HG03103 (cell line): ENCODE data around the gene VSTM2L.

Source experiments
- ATAC-seq: cut with Tn5 transposase; IDR thresholded peaks from one replicate; pipeline ENCODE4 v1.9.1; 2021; ENCODE audit warnings: low read depth; ENCODE audit not compliant: unreplicated experiment

Gene VSTM2L

DNA sequence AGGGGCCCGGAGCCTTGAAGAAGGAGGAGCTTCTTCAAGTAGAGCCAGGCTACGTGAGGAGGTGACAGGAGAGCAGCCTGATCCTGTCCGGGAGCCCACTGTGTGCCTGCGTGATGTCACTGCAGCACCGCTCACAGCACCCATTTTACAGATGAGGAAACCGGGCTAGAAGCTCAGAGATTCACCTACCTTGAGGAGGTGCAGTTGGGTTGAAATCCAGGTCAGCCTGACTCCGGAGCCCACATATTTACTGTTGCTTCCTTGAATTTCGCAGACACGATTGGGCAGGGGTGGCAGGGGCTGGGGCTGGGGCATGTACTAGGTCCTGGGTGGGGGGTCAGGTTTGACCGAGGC, 12.5 kb downstream of the VSTM2L start:
- ATAC-seq, result no peak

DNA sequence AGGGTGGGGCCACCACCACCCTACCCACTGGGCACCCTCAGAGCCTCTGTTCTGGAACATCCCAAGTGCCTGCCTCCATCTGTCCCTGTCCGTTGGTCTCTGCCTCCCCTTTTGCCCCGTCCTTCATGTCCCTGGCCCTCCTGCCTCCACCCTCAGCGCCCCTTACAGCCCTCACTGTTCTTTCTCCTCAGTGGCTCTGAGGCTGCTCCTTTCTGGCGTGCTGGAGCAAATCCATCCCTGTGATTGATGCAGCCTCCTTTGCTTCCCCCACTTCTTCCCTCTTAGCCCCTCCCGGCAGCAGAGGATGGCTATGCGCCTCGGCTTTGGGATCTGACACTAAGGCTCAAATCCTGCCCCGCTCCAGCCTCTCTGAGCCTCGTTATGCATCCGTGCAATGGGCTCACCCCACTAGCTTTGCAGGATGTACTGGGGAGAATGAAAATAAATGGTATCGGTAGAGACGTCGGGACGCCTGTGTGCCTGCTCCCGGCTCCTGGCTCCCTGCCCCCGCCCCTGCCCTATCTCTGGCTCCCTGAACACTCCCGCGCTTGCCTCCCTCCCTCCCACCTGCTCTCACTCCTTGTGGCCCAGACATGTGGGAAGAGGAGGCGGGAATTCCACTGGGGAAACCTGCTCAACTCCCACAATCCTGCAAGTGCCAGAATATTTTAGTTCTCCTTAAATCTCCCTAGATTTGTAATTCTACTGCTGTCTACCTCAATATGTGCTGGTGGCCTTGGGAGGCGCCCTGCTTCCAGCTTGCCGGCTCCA, 13.1 kb downstream of the VSTM2L start:
- ATAC-seq, result no peak

DNA sequence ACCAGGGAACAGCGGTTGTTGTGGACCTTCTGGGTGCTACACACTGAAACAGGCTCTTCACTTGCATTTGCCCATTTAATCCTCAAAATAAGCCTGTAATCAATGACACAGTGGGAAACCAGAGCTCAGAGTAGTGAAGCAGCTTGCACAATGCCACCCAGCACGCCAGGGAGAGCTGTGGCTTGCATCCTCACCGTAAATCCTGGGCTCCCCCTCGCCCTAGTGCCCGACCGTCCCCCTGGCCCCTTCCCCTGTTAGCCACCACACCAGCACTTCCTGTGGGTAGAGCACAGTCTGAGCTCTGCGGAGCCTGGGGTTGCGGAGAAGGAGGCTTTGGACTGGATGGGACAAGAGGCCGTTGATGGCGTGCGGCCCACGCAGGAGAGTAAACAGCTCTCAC, 14.5 kb downstream of the VSTM2L start:
- no peak for ATAC-seq

DNA sequence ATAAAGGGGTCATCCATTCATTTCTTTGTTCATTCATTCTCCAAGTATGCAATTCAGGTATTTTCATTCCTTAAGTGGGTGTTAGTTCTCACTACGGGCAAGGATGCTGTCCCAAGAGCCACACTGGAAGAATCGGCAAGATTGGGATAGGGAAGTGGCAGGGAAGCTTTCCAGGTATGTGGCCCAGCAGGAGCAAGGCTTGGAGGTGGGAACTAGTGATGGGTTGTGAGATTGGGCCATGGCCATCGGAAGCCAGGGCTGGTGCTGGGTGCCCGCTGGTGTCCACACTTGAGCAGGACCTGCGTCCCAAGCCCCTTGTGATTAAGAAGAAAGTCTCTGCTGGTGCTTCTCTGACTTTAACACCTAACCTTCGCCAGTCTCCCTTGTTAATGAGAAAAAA, 15.1 kb downstream of the VSTM2L start:
- ATAC-seq, result no peak

DNA sequence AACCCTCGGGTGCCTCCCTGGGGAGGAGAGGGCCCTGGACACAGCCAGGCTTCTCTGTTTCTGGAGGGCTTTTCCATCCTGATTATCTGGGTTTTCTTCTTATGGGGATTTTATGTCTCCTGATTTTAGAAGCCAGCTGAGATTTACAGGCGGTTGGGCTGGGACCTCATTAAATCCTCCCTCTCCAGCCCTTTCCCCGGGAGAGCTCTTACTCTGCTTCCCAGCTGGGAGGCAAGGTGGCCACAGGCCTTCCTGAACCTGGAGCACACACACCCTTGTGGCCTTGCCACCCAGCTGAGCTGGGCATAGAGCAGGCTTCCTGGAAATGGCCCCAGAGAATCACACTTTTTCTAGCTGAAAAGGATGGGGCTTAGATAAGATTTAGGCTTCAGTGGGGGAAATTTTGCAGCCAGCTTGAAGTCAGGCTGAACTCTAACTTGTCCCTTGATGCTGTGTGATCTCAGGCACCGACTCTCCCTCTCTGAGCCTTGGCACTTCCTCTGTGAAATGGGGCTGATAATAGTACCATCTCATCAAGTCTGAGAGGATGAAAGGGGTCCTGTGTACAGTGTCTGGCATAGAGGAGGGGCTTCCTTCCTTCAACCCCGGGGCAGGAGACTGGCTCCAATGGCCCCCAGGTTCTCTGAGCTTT, 16.6 kb downstream of the VSTM2L start:
- no peak for ATAC-seq

DNA sequence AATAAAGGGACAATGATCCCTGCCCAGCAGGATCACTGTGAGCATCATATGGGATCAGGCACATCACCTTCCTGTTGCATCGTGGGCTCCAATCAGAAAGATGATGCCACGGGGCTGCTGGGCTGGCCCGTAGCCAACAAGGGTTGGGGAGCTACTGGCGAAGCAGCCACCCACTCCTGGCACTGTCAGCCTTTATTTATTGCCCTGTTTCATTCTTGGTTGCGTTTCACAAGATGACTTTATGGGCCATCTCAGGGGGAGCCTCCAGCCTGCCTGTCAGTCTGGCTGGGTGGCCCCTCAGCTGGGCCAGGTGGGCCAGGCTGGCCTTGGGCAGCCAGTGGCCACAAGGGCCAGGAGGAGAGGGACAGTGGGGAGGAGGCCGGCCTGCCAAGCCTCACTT, 17.3 kb downstream of the VSTM2L start:
- ATAC-seq, result no peak

DNA sequence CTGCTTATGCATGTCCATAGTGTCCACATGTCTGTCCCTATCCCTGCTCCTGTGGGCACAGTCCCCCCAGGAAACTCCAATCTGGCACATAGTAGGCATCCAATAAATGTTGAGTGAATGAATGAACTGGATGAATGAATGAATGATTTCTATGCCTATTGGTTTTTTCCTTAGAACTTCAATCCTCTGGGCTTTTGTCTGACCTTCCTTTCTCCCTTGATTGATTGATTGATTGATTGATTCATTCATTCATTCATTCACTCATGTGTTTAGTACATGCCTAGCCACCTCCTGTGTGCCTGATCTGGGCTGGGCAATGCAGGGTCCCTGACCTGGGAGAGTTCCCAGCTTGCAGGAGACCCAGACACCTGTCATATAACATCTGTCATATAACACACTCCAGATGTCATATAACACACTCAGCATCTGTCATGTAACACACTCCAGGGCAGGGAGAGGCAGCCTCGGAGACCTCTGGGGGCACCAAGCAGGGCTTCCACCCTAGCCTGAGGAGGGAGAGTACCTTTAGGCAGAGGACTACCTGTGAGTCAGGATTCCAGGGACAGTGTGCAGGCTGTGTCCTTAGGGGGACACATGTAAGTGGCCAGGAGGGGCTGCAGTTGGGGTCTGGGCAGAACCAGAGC, 17.9 kb downstream of the VSTM2L start:
- no peak for ATAC-seq

DNA sequence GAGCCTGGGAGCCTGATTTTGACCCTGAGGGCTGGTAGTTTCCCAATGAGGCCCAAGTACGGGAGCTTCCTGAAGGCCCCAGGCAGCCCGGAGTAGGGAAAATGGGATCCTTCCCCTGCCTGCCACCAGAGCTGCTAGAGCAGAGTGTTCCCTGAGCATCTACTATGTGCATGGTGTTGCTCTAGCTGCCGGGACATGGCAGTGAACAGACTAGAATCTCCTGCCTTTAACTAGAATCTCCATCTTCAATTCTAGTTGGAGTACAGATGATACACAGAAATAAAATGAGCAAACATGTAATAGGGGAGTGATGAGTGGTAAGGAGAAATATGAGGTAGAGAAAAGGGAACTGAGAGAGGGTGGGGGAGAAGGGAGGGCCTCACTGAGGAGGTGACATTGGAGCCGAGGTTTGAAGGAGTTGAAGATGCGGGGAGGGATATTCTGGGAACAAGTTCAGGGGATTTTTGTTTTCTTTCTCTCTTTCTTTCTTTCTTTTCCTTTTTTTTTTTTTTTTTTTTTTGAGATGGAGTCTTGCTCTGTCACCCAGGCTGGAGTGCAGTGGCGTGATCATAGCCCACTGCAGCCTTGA, 18.5 kb downstream of the VSTM2L start:
- ATAC-seq, result peak; percentile 57

DNA sequence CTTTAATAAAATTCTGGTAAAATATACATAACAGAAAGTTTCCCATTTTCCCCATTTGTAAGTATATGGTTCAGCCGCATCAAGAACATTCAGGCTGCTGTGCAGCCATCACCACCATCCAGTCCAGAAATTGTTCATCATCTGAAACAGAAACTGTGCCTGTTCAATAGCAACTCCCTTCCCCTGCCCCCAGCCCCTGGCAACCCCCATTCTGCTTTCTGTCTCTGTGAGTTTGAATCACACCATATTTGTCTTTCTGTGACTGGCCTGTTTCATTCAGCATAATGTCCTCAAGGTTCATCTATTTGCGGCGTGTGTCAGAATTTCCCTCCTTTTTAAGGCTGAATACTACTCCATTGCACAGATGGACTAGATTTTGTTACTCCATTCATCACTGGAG, 19.1 kb downstream of the VSTM2L start:
- ATAC-seq, result no peak

DNA sequence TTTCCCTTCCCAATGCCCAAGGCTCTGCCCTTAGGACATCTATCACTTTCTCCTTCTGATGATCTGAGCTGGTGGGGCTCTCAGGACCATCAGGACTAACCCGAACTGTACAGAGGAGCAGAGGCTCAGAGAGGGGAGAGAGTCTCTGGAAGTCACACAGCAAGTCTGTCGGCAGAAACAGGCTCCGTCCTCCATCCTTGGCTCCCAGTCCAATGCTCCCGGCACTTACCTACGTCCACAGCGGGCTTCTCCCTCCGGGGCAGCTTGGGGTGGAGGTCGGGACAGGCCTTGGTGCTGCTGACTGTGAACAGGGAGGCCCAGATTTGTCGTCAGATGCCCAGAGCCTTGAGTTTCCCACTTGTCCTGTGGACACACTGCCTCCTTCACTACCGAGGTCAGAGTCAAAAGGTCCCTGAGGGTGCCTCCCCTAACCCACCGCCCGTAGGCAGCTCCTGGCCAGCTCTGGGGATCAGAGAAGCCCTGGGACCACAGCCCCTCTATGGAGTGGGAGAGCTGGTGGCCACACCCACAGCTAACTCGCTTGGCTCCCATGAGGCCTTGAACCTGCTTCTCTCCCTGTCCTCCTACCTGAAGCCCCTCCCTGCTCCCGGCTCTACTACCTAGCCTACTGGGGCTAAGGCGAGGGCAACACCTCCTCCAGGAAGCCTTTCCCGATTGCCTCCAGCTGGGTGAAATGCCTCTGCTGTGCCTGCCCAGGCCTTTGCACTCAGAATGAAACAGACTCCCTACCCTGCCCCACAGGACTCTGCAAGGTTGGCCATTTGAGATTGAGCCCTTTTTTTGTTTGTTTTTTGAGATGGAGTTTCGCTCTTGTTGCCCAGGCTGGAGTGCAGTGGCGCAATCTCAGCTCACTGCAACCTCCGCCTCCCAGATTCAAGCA, 22.6 kb downstream of the VSTM2L start:
- ATAC-seq, result no peak

DNA sequence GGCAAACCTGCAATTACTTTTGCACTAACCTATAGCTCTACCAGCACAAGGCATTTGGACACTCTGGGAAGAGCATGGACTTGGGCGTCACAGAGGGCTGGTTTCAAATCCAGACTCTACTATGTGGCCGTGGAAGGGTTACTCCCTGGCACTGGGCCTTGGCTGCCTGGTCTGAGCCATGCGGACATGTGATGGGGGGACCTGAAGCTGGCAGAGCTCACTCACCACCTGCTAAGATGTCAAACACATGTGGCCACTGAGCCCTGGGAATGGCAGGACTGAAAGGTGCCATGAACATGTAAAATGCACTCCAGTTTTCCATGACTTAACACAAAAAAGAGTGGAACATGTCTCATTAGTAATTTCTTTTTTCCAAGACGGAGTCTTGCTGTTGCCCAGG, 23.7 kb downstream of the VSTM2L start:
- ATAC-seq, result no peak

DNA sequence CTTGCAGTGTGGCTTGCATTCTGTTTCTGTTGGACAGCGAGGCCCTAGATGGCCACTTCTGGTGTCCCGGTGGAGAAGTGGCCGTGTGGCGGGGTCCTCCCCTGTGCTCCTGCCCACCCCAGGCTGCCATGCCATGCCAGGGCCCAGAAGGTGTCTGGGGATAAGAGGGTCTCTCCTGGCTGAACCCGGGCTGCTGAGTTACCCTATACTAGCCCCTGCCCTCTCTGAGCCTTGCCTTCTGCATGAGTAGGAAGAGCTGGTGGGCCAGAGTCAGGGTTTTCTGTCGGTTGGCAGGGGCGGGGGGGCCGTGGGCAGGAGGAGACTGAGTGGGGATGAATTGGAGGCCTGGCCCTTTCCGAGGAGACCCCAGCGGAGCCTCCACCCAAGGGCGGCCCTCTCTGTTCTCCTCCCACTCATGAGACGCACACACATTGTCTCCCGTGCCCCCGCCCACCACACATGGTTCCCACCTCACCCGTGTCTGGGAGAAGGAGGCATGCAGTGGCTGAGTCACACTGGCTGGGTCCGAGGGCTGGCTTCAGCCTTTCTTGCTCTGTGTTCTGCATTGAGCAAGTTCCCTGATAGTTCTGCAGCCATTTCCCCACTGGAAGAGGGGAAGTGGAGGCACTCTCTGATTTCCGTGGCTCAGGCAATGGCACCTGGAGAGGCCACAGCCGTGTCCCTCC, 24.6 kb downstream of the VSTM2L start:
- no peak for ATAC-seq

DNA sequence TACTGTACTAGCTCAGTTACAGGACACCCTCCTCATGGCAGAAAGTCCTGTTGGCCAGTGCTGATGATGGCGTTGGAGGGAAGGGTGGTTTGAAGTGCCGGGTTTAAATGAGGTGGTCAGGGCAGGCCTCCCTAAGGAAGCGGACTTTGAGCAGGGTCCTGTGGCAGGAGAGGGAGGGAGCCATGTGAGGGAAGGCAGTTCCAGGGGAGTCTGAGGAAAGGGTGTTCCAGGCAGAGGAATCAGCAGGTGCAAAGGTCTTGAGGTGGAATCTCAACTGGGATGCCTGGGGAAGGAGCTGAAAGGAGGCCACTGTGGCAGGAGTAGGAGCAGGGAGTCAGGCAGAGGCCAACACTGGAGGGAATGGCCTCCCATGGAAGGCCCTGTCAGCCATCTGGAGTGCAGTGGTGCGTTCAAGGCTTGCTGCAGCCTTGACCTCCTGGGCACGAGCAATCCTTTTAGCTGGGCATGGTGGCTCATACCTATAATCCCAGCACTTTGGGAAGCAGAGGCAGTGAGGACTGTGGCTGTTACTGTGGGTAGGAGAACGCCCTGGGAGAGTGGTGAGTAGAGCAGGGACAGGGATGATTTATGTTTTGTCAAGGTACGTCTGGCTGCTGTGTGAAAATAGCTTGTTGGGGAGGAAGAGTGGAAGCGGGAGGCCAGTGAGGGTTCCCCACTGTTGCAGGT, 26.2 kb downstream of the VSTM2L start:
- ATAC-seq, result no peak

DNA sequence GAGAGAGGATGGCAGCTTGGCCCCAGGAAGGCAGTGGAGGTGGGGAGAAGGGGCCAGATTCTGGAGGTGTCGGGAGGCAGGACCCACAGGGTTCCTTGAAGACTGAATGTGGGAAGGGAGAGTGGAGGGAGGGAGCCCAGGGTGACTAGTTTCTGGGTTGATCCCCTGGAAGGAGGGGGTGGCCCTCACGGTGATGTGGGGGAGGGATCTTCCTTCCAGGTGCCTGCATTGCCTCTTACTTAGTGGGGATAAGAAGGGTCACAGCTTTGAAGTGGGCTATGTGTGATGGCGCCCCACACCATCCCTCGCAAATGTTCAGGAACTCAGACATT, 26.7 kb downstream of the VSTM2L start:
- ATAC-seq, result no peak

DNA sequence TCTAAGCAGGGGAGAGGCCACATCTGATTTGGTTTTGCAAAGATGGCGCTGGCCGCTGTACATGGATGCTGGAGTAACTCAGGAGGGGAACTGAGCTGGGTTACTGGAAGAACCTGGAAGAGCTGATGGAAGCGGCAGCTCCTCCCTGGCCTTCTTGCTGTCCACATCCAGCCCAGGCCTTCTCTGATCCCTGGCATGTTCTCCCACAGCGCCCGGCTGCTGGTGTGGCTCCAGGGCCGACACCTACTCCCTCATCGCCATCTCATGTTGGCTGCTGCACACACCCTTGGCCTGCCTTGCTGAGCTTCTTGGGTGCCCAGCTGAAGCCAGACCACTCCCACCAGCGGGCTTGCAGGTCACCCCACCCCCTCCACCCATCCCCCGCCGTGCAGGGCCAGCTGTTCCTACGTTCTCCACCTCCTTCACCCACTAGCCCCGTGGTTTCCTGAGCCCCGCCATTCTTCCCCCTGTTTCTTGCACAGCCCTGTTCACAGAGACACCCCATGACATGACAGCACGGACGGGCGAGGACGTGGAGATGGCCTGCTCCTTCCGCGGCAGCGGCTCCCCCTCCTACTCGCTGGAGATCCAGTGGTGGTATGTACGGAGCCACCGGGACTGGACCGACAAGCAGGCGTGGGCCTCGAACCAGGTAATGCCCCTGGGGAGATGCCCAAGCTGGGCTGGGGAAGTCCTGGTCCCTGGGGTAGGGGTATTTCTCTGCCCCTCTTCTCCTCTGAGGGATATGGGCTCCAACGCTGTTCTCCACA, 28.4 kb downstream of the VSTM2L start:
- ATAC-seq, result no peak

DNA sequence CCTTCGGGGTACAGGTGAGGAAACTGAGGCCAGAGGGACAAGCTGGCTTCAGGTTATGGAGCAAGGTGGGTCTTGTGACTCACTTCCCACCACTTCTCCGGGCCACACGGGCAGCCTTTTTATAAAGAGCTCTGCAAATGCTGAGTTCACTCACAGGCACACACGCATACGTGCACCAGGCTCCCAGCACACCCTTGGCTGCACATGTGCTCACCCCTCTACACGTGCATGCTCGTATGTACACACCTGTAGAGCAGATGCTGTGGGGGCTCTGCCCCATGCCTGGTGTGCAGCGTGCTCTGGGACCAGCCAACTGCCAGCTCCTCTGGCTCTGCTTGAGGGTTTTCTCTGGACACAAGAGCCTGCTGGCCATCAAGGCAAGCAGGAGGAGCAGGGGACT, 29.1 kb downstream of the VSTM2L start:
- ATAC-seq, result no peak

DNA sequence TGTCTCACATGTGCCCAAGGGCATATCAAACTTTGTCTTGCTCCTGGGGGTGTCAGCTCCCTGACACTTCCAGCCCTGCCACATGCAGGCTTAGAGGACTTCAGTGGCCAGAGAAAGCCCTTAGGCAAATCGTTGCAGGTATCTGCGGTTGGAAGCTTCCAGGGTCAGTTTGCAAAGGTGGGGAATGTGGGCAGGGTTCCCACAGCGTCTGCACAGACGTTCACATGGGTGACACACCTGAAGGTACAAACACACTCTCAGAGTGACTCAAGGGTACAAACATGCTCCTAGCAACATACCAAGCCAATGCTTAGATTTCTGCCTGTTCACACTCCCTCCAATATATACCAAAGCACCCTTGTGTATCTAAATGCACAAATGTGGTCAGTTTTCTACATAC, 30.0 kb downstream of the VSTM2L start:
- no peak for ATAC-seq

DNA sequence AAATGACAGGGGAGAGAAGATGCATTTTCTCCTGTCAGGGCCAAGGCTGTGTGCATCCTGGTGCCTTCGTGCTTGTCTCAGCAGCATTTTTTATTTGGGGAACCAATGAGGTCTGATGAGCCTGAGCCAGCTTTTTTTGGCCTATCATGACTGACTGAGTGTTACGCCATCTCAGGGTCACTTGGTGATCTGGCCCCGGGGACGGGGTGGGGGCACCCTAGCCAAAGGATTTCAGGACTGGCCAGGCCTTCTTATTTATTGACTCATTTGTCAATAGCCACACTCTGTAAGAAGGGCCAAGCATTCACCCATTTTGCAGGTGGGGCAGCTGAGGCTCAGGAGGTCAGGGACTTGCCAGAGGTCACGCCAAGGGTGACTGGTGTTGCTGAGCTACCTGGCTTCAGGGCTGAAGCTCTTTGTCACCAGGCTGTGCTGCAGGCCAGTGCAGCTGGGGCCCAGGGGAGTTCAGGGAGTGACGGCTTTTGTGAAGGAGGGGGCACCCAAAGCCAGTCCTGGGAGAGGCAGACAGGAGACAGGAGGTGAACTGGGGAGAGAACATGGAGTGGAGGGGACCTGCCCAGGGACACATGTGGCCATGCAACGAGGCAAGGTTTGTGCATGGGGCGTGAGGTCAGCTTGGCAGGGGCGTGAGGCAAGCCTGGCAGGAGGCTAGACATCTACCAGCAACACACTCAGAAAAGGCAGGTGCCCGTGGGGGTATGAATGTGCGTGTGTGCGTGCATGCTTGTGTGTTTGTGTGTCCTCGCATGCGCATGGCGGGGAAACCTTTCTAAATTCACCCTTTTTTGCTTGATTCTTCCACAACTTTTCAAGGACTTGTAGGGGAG, 31.1 kb downstream of the VSTM2L start:
- ATAC-seq, result no peak
